ENCODE data around the gene TMX2.
"Not testable (repeated sequence)": the region's sequence is repeated elsewhere in the genome, so short reads cannot be mapped to it uniquely, and the experiment has no call there.

Gene TMX2

DNA sequence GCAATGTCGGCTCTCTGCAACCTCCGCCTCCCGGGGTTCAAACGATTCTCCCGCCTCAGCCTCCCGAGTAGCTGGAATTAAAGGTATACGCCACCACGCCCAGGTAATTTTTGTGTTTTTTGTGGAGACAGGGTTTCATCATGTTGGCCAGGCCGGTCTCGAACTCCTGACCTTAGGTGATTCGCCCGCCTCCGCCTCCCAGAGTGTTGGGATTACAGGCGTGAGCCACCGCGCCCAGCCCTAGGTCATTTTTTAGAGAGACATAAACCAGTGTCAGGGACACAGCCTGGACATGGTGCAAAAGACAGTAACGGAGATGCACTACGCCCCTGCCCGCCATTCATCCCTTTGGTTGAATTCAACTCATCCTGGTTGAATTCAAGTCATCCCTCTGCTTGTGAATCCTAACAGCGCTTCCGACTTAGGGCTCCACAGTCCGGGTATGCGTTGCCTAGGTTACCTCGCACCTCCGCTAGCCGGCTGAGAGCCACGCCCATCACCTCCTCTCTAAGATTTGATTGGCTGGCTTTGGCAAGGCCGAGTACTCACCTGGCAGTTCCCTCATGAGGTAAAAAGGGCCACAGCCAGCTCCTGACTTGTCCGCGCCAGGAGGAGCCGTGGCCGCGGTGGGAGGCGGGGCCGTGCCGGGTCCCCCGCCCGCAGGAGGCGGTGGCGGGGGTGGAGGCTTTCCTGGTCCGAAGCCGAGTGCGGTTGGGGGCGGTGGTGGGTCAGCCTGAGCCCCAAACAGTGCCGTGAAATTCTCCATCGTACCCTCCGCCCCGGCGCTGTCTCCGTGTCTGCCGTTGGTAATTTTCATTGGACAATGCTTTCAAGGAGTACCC is 758 bp upstream of the TMX2 start, which contains the start of gene MED19:
MED19 (minus strand) TSS at position 802 of the 842 bp plus-strand sequence; CDS start at position 766, 36 bp downstream.
- peak; percentile 30 to 63 (median 54) for DNase-seq (ENCODE audit: low read depth in 4 of 4, low spot score in 1 of 4)

GRCh38 chr11:57713835-57714234 is 1.4 kb downstream of the TMX2 start:
- DNase-seq (ENCODE audit: low read depth in 4 of 4, low spot score in 1 of 4): no peak

GRCh38 chr11:57716726-57717125 is 4.3 kb downstream of the TMX2 start:
- DNase-seq (ENCODE audit: low read depth in 4 of 4, low spot score in 1 of 4): not testable (repeated sequence)

GRCh38 chr11:57727185-57727584 is 14.8 kb downstream of the TMX2 start:
- DNase-seq (ENCODE audit: low read depth in 4 of 4, low spot score in 1 of 4): no peak

DNA sequence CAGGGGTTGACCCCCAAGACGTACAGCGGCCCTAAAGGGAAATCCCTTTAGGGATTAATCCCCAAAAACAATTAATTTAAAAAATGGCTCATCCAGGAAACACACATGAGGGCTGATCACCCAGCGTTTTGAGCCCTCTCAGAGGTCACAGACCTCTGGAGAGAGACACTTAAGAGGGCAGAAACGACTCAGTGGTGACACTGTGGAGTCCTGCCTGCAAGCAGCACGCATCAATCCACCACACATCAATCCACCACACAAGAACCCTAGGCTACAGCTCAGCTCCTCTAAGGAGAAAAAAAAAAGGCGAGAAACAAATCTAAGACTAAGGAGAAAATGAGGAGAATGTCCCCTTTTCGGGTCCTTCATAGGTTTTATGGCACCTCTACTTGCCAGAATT is 16.4 kb downstream of the TMX2 start:
- no peak for DNase-seq (ENCODE audit: low read depth in 4 of 4, low spot score in 1 of 4)

GRCh38 chr11:57729479-57729878 is 17.1 kb downstream of the TMX2 start:
- DNase-seq (ENCODE audit: low read depth in 4 of 4, low spot score in 1 of 4): no peak

DNA sequence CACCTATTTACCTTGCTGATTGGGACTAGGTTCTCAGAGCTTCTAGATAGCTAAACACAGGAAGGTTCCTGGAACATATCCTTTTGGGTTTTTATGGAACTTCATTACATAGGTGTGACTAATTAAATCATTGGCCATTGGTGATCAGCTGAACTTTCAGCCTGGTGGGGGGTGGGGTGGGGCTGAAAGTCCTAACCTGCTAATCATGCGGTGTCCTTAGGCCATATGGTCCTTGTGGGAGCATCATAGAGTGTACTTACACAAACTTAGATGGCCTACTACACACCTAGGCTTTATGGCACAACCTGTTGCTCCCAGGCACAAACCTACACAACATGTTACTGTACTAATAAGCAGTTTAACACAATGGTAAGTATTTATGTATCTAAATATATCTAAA is 20.3 kb downstream of the TMX2 start:
- DNase-seq (ENCODE audit: low read depth in 4 of 4, low spot score in 1 of 4): no peak

DNA sequence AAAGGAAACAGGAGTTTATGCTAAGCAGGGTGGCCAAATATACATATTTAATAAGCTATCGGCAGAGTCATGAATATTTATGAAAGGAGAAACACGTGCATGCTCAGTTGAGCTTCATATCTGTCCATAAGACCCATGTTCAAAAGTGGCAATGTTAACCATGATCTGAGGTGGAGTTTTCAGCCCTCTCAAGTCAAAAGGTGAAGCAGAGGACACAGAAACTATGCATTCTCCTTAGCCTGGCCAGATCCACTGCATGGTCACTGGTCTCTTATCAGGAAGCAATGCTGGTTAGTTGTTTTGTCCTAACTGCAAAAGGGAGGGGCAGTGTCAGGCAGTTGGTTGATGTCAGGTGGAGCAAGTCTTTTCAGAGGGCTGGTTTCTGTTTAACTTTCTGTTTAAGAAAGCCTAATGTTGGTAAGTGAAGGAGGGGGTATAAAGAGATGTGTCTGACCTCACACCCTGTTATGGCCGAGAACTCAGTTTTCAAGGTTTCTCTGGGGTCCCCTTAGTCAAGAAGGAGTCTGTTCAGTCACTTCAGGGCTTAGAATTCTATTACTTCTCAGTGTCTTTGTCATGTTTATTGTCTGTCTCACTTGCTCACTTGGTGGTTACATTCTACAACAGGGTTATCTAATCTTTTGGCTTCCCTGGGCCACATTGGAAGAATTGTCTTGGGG is 23.4 kb downstream of the TMX2 start:
- no peak for DNase-seq (ENCODE audit: low read depth in 4 of 4, low spot score in 1 of 4)

DNA sequence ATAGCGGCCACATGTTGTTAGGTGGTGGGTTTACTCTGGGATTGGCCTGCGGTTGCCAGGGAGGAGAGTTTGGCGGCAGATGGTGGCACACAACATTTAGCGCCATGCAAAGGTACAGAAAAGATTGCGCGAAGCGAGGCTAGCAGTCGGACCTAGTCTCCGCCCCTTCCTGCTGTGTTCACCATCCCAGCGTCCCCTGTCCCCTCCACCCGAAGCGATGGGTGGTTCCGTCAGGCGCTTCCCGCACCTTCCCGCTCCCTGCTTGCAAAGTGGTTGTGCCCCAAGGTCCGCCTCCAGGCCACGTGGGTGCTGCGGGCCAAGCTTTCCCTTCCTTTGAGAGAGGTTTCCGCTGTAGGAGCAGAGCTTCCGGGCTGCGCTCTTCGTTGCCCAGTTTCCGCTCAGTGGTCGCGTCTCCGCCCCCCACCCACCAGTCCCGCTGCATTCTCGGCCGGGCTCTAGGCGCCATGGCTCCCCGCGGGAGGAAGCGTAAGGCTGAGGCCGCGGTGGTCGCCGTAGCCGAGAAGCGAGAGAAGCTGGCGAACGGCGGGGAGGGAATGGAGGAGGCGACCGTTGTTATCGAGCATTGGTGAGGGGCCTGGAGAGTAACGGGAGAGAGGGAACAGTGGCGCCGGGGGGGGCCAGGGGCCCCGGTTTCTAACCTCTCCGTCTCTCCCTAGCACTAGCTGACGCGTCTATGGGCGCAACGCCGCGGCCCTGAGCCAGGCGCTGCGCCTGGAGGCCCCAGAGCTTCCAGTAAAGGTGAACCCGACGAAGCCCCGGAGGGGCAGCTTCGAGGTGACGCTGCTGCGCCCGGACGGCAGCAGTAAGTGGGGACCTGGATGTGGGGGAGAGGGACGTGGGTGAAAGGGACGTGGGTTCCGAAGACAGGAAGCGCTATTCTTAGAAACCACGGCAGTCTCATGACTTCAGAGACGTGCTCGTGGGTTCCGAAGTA is 29.0 kb downstream of the TMX2 start, which contains the start of gene SELENOH:
SELENOH (plus strand) TSS at position 360 of the 955 bp plus-strand sequence; CDS start at position 465, 105 bp downstream.
- DNase-seq (ENCODE audit: low read depth in 4 of 4, low spot score in 1 of 4): peak; percentile 82 to 94 (median 90)

- no peak for DNase-seq (ENCODE audit: low read depth in 4 of 4, low spot score in 1 of 4)
These were observed 29.7 kb downstream of the TMX2 start for GRCh38 chr11:57742087-57742452.

DNA sequence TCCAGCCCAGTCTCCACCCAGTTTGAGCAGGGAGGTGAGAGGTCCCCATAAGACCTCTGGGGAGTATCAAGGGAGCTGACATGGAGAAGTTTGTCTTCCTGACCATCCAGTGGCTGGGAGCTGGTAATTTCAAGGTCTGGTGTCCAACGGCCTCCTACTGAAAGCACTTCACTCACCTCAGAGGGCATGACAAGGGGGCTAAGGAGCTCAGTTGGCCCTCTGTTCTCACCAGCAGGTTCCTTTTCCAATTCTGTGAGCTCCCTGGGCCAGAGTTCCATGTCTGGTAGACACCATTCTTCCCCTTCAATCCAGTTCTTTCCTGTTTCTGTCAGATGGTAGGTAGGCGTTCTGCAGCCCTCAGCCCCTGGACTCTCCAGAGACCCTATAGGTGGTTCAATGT is 32.0 kb downstream of the TMX2 start:
- no peak for DNase-seq (ENCODE audit: low read depth in 4 of 4, low spot score in 1 of 4)

DNA sequence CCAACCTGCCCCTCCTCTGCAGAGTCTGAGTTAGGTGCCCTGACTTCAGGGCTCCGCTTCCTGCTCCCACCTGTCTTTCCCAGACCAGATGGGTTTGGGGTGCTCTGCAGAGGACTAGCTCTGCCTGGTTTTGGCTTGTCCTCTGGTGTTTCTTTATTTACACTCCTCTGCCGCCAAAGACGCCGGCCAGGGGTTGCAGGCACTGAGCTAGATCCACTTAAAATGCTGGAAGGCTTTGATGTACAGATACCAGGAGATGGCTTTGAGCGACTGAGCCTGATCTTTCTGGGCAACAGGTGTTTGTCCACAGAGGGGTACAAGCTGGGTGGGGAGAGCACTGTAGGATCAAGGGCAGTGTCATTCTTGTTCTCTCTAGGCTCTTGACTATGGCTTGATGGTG is 32.8 kb downstream of the TMX2 start:
- DNase-seq (ENCODE audit: low read depth in 4 of 4, low spot score in 1 of 4): no peak

- no peak for DNase-seq (ENCODE audit: low read depth in 4 of 4, low spot score in 1 of 4)
These were observed 34.5 kb downstream of the TMX2 start for GRCh38 chr11:57746920-57747319.

- DNase-seq (ENCODE audit: low read depth in 4 of 4, low spot score in 1 of 4): no peak
These were observed 38.8 kb downstream of the TMX2 start for GRCh38 chr11:57751176-57751575.

- no peak for DNase-seq (ENCODE audit: low read depth in 4 of 4, low spot score in 1 of 4)
These were observed 39.4 kb downstream of the TMX2 start, which contains the start of gene BTBD18 for GRCh38 chr11:57751676-57752253. Gene BTBD18, minus strand, starts transcription at chr11:57751819. Its CDS starts 631 bp downstream, at chr11:57751188.

GRCh38 chr11:57752954-57753353 is 40.6 kb downstream of the TMX2 start:
- DNase-seq (ENCODE audit: low read depth in 4 of 4, low spot score in 1 of 4): no peak

DNA sequence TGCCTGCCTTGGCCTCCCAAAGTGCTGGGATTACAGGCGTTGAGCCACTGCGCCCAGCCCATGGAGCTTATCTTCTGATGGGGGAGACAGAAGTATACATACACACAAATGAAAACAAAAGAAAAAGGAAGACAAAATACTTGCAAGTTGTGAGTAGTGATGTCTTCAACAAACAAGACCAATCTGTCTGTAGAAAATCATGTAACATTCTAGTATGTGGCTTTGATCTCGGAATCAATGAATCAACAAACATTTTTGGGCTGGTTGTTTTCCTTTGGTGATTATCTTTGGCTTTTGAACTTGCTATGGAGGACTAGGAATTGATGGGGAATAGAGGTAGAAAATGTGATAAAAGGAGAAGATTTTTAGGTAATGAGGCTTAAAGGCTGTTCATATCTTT is 45.8 kb downstream of the TMX2 start:
- no peak for DNase-seq (ENCODE audit: low read depth in 4 of 4, low spot score in 1 of 4)

DNA sequence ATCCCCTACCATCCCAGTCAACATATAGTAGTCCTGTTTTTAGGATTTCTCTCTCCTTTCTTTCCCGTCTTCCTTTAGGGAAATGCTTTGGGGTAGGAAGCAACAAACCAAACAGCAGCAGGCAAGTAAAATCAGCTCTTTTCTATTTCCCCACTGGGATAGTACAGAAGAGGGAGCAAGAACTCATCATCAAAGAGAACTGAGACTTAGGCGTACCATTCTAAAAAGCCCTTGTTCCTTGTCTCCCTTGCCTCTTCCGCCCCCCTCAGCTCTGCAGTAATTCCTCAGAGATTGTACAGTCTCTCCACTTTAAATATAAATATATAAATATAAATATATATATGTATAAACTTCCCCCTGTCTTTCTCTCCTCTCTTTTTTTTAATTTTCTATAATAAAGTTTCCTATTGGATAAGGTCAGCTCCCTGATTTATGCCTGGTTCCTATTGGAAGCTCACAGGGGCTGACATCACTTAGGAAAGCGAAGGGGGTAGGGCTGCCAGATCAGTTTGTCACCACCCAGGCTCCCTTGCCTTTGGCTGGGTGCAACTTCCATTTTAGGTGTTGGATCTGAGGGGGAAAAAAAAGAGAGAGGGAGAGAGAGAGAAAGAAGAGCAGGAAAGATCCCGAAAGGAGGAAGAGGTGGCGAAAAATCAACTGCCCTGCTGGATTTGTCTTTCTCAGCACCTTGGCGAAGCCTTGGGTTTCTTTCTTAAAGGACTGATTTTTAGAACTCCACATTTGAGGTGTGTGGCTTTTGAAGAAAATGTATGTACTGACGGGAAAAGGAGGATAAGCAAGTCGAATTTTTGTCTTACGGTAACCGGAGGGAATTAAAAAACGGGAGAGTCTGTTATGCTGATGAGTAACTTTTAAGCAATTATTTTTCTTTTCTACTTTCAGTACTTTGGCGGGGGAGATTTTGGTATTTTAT is 49.2 kb downstream of the TMX2 start, which contains the start of gene CTNND1:
CTNND1 (plus strand) TSS at position 502 of the 934 bp plus-strand sequence. CDS start 29,677 bp downstream, outside the sequence.
- DNase-seq (ENCODE audit: low read depth in 4 of 4, low spot score in 1 of 4): no peak

GRCh38 chr11:57762235-57762861 is 50.0 kb downstream of the TMX2 start:
- no peak for DNase-seq (ENCODE audit: low read depth in 4 of 4, low spot score in 1 of 4)
